Brain microvascular endothelial cell (primary cell): ENCODE measurements around the gene KCNB1.

Source experiments
- DNase-seq: peaks from one replicate; pipeline ENCODE4 v3.0.0-alpha.2; 2020
- H3K27ac ChIP-seq: fragments of 250-450 bp; sonication (Bioruptor Pico); 2 replicates; pipeline ENCODE4 v1.5.1; 2020; ENCODE audit warnings: mild to moderate bottlenecking, moderate library complexity
- H3K27me3 ChIP-seq: fragments of 250-450 bp; sonication (Bioruptor Pico); replicated peaks from 2 replicates; pipeline ENCODE4 v1.5.1; 2020; ENCODE audit warnings: mild to moderate bottlenecking
- H3K36me3 ChIP-seq: fragments of 250-450 bp; sonication (Bioruptor Pico); replicated peaks from 2 replicates; pipeline ENCODE4 v1.5.1; 2020; ENCODE audit warnings: mild to moderate bottlenecking
- H3K4me3 ChIP-seq: 2 replicates; pipeline ENCODE4 v1.5.1; 2011; ENCODE audit warnings: low read depth, mild to moderate bottlenecking, control low read depth, low read length, moderate library complexity
- CTCF ChIP-seq: IDR thresholded peaks from 2 replicates; pipeline ENCODE4 v1.5.1; 2011; ENCODE audit warnings: low read depth, mild to moderate bottlenecking, moderate library complexity, low read length, control low read depth, inconsistent platforms; ENCODE audit errors: missing control alignments
- in situ Hi-C: cut with HindIII; loops from 2 replicates; pipeline ENCODE4 v1.10.0; 2017; ENCODE audit warnings: low sequenced_read_pairs, low pct_ligation_motif_present

KCNB1 gene

DNA sequence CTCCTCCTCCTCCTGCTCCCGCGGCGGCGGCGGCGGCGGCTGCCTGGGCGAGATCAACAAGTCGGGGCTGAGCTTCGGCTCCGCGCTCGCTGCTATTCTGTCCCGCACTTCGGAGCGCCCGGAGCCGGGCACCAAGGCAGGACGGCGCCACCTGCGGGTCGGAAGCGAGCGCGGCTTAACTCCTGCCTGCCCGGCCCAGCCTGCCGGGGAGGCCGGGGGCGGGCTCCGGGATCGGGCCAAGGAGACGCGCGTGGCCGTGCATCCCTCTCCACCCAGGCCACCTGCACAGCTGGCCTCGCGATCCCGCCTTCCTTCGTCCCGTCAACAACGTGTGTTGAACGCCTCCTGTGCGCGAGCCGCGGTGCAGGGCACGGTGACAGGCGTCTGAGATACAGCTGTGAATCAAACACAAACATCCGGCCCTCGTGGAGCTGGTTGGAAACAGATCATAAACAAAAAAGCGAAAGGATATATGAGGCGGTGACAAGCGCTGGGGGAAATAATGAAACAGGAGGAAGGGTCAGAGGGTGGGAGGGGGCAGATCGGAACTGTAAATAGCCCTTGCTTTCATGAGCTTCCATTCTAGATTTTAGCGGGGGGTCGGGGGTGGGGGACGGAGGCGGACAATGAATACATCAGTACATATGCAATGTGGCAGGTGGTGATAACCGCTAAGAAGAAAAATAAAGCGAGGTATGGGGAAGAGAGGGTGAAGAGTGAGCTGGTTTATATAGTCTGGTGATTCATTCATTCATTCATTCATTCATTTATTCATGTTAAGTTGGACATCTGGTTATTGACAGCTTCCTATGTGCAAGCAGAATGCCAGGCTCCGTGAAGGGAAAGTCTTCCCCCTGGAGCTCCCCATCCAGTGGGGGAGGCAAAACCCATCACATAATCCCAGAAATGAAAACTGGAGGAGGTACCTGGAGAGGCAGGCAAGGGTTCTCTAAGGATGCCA is 2.0 kb upstream of the KCNB1 start:
- Histone ChIP-seq H3K27ac (no peak overlapping the region), H3K36me3 (no peaks in the 10 kb centered on the region), H3K4me3 (peak overlapping the region; percentile 41), H3K27me3 (peaks cover 26% of the 10 kb centered on the region)
- in situ Hi-C loops, result no loop called here
- peak; percentile 68 for TF ChIP-seq CTCF
- peak; percentile 61 for DNase-seq

DNA sequence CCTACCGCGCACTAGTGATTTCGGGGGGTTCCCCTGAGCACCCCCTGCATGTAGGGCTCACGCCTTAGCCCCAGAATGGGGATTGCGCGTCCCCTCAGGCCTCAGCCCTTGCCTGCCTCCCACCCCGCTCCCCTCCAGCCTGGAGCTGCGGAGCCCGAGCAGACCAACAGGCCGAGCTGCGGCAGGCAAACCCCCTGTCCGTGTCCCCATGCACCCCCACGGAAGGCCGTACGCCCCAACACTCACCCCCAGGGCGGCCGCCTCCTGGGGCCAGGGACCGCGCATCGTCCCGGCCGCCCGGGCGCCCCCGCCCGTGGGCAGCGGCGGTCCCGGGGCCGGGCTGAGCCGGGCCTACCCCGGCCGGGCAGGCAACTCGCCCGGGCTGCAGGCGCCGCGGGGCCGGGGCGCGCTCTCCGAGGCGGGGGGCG is 1.2 kb upstream of the KCNB1 start:
- DNase-seq, result no peak
- Histone ChIP-seq H3K27me3 (peaks cover 29% of the 10 kb centered on the region), H3K27ac (no peak overlapping the region), H3K4me3 (no peak overlapping the region), H3K36me3 (no peaks in the 10 kb centered on the region)
- no peak for TF ChIP-seq CTCF
- in situ Hi-C loops, result no loop called here

DNA sequence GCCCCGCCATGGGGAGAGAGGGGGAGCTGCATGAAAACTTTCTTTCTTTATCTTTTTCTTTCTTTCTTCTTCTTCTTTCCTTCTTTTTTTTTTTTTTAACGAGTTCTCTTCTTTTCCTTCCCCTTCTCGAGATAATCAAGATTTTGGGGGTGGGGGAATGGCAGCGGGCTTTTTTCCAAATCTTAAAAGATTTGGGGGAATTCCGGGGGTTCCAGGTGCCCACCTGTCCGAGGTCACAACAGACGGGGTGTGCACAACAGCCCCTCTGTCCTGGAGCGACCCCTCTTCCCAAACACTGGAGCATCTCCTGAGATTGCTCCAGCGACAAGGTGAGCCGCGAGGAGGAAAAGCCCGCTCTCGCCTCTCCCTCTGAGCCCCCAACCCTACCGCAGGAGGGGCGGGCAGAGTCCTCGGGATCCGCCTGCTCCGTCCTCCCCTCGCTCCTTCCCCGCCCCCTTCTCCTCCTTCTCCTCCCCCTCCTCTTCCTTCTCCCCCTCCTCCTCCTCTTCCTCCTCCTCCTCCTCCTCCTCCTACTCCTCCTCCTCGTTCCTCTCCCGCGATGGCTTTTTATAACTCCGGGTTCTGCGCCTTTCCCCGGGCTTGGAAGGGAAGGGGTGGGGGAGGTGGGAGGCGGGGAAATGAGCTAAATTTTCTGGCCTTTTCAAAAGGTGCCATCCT is 689 bp upstream of the KCNB1 start:
- in situ Hi-C loops, result no loop called here
- TF ChIP-seq CTCF, result no peak
- Histone ChIP-seq H3K27ac (no peak overlapping the region), H3K27me3 (peaks cover 29% of the 10 kb centered on the region), H3K36me3 (no peaks in the 10 kb centered on the region), H3K4me3 (no peak overlapping the region)
- no peak for DNase-seq

DNA sequence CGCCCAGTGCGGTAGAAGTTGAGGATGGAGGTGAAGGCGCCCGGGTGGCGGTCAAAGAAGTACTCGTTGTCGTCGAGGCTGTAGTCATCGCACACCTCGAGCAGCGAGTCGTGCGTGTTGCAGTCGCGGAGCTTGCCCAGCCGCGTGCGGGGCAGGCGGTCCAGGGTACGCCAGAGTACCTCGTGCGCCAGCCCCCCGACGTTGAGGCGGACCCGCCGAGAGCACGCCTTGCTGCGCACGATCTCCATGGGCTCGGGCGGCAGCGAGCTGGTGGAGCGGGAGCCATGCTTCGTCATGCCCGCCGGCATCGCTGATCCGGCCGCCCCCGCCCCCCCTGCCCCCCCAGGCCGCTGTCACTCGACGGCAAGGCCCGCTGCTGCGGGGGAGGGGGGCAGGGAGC is 295 bp downstream of the KCNB1 start:
- in situ Hi-C loops, result no loop called here
- TF ChIP-seq CTCF, result no peak
- Histone ChIP-seq H3K27me3 (peaks cover 29% of the 10 kb centered on the region), H3K4me3 (no peak overlapping the region), H3K27ac (no peak overlapping the region), H3K36me3 (no peaks in the 10 kb centered on the region)
- no peak for DNase-seq

- Histone ChIP-seq H3K4me3 (no peak overlapping the region), H3K27me3 (peaks cover 26% of the 10 kb centered on the region), H3K36me3 (no peaks in the 10 kb centered on the region), H3K27ac (no peak overlapping the region)
- no peak for DNase-seq
- no peak for TF ChIP-seq CTCF
- in situ Hi-C loops, result no loop called here
Observed at GRCh38 chr20:49481116-49481515, 1.4 kb downstream of the KCNB1 start.
